Activated naive CD4-positive, alpha-beta T cell treated with Interleukin-2 at 50 U/mL for 16 hours (primary cell): ENCODE results near the gene ESYT2.

Experiments
- DNase-seq: peaks from one replicate; pipeline ENCODE4 v3.0.0-alpha.2; 2020

Gene ESYT2

DNA sequence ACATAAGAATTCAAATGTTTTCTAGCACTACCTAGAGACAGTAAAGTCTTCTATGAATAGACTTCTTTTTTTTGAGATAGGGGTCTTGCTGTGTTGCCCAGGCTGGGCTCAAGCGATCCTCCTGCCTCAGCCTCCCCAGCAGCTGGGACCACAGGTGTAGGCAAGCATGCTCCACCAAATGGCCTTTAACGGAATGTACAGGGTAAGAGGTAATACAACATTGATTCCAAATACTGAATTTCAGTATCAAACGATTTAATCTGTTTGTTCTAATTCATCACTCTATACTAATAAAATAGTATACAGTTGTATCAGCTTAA, 68.9 kb downstream of the ESYT2 start:
- DNase-seq: no peak

GRCh38 chr7:158759749-158760444, 69.4 kb downstream of the ESYT2 start:
- DNase-seq: no peak

DNA sequence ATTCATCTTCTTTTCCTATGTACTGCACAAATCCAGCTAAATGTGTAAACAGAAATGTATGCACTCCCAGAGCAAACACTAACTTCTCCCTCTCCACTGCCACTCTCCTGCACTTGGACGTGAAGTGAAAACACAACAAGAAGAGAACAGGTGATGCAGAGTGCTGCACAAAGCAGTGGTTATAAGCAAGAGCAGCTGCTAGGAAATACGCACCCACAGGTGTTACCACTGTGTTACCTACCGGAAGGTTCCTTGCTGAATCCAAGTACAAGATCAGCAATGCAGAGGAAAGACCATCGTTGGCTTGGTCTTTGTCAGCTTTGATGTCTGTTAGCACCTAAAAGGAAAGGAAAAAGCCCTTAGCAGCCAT, 70.1 kb downstream of the ESYT2 start:
- DNase-seq: no peak

DNA sequence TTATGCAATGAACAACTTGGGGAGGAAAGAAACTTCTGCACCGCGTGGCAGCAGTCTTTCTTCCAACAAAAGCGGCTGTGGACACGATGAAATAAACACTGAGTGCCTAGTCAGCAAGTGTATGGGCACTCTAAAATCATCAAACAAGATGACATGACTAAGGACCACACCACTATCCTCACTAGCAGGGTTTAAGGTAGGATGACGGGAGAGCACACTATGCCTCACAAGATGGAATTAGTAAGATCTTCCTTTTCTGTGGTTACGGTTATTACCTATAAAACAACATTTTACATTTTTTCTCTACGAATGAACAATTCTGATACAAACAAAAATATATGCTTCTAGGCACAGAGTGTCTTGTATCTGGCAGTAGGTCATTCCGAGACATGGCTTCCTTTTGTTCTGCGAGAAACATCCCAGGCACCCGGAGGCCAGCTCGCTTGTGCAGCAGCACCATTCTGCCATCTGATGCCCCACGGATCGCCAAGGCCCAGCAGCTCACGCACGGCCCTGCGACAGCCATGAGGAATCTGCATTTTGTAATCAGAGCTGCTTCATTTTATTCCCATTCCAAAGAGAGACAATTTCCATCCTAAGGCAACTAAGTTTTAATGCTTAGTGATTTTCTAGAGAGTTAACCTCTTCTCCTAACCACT, 70.6 kb downstream of the ESYT2 start:
- DNase-seq: no peak

DNA sequence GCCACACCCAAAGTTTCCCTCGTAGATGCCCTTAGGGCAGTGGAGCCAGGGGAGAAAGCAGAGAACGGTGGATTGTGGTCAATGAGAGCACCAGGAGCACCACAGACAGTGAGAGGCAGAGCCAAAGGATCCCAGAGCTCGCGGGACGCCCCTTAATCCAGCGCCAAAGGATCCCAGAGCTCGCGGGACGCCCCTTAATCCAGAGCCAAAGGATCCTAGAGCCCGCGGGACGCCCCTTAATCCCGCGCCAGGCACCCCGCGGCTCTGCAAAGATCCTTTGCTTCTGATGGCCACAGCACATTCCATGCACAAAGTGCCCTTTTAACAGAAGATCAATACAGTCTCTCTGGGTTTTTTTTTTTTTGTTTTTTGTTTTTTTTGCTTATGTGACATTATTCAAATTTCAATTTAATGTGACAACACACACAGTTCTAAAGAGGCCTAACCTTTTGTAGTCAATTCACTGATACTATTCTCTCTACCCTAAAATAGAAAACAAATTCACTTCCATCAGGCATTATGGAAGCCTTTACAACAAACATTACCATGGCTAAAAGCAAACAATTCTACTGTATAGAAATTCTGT, 71.8 kb downstream of the ESYT2 start:
- DNase-seq: no peak

GRCh38 chr7:158754746-158755444, 74.4 kb downstream of the ESYT2 start:
- DNase-seq: no peak

- no peak for DNase-seq
Measured at GRCh38 chr7:158753900-158754299, 75.4 kb downstream of the ESYT2 start.

DNA sequence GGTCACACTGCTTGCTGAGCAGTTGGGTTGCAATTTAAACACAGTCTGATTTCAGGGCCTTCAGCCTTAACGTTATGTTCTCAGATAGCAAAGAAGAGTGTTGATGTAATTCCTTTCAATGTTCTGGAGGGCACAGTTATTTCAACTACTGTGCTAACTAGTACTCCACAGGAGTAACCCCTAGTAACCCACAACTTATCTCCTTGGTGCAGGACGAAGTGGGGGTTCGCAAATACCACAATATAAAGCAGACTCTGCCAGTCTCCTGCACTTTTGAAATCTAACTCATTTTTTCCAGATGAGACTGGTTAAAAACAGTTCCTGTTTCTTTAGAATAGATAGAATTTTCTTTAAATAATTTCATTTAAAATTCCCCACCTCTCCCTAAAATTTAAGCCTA, 77.6 kb downstream of the ESYT2 start:
- DNase-seq: no peak

DNA sequence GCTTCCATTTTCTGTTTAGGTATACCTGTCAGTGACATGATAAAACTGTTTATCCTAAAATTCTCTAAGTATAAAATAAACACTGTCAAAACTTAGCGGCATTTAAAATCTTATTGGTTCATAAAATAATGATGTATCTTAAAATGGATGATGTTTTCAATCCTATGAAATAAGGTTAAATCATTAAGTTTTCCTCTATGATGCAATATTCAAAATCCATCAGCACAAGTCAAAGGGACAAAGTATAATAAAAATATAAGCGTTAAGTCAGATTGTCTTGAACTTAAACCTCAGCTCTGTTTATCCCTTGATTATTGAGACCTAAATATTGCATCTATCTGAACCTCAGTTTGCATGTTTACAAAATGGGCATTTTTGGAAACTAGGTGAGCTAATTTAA, 78.1 kb downstream of the ESYT2 start:
- DNase-seq: no peak

- DNase-seq: no peak
Measured at GRCh38 chr7:158750702-158751101, 78.6 kb downstream of the ESYT2 start.

DNA sequence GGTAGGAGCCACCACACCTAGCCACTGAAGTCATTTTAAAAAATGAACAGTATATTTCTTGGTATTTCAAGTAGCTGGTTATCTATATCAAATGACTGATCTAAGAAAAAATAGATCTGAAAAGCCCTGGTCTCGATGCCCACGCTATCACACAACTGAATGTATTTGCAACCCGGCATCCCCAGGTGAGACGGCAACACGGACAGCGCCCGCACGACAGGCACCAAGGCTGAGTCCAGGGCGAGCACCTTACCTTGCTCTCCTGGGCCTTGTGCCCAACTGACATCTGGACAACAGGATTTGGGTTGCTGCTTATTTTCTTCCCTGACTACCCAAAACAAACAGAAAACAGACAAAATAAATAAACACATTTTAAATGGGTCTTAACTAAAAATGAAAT, 79.9 kb downstream of the ESYT2 start:
- DNase-seq: no peak

- no peak for DNase-seq
Measured at GRCh38 chr7:158748335-158748734, 81.0 kb downstream of the ESYT2 start.

GRCh38 chr7:158747408-158747807, 81.9 kb downstream of the ESYT2 start:
- no peak for DNase-seq

GRCh38 chr7:158746957-158747356, 82.4 kb downstream of the ESYT2 start:
- DNase-seq: no peak

GRCh38 chr7:158745057-158745715, 84.1 kb downstream of the ESYT2 start:
- DNase-seq: no peak

DNA sequence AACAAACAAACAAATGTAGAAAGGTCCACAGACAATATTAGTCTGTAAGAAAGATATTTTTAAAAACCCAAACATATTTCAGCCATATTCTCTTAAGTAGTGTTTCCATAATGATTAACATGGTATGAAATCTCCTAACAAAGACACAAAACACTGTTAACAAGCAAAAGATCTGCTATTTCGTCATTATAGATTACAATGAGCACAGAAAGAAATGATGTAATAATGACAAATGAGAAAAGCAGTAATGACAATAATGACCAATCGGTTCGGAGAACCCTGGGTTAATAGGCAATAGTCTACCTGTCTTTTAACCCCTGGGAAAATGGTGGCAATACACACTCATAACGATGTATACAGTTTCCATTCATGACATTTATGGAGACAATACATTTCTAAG, 85.2 kb downstream of the ESYT2 start:
- DNase-seq: no peak

DNA sequence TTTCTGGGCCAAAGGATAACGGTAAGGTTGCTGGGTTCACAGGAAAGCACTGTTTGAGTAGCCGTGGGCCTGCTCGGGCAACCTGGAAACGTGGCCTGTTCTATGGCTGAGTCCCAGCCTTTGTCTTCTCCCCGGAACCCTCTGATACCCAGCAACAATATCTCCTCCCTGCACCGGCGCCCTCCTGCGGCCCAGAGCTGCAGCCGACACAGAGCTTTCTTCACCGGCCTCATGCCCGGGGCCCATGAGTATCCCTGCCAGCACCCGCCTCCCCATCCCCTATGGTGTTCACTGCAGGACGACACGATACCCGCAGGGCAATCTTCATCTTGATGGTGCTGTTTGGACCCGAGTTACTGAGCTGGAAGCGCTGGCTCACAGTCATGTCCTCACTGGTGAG, 86.1 kb downstream of the ESYT2 start:
- no peak for DNase-seq

DNA sequence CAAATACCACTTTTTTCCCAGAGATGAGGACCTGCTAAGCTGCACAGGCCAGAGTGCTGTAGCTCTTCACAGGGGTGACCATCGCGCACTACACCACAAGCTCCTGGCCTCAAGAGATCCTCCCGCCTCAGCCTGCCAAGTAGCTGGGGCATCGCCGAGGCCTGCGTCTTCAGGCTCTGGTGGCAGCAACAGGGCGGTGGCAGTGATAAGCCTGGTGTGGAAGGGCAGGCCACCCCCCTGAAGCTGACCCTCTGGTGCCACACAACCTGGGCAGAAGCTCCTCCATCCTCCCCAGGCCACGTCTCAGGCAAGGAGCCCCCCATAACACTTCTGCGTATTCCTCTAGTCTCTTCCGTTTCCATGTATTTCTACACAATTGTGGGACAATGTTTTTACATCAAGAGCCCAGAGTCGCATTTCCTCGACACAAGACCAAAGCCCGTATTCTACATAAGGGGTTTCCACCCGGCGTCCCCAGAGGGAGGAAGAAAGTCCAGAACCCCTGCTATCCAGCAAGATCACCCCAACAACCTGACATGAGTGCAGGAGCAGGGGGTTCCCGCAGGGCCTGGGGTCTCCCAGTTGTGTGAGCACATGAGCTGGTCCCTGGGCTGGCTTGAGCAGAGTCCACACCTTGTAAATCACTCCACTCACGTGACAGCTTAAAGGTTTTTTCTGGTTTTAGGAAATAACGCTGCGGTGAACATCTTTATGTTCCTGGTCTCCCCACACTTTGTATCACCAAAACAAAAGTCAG, 87.1 kb downstream of the ESYT2 start:
- DNase-seq: no peak

- DNase-seq: no peak
Measured at GRCh38 chr7:158741294-158741666, 88.0 kb downstream of the ESYT2 start.

GRCh38 chr7:158740657-158741293, 88.5 kb downstream of the ESYT2 start:
- no peak for DNase-seq

GRCh38 chr7:158740013-158740656, 89.2 kb downstream of the ESYT2 start:
- no peak for DNase-seq

- DNase-seq: no peak
Measured at GRCh38 chr7:158738841-158739240, 90.5 kb downstream of the ESYT2 start.
